Amniotic epithelial cell (primary cell): ENCODE data around the gene ABCD1.
A peak's percentile ranks its signal among the peaks of the same experiment; 100 is the strongest.
"Not testable (repeated sequence)": the region's sequence is repeated elsewhere in the genome, so short reads cannot be mapped to it uniquely, and the experiment has no call there.

Source experiments
- DNase-seq: peaks from one replicate; pipeline ENCODE4 v3.0.0-alpha.2; 2010; ENCODE audit warnings: low read depth

Gene ABCD1

GRCh38 chrX:153734871-153735270 is 10.2 kb downstream of the ABCD1 start:
- DNase-seq, result no peak

GRCh38 chrX:153735274-153735673 is 10.6 kb downstream of the ABCD1 start:
- DNase-seq, result no peak

DNA sequence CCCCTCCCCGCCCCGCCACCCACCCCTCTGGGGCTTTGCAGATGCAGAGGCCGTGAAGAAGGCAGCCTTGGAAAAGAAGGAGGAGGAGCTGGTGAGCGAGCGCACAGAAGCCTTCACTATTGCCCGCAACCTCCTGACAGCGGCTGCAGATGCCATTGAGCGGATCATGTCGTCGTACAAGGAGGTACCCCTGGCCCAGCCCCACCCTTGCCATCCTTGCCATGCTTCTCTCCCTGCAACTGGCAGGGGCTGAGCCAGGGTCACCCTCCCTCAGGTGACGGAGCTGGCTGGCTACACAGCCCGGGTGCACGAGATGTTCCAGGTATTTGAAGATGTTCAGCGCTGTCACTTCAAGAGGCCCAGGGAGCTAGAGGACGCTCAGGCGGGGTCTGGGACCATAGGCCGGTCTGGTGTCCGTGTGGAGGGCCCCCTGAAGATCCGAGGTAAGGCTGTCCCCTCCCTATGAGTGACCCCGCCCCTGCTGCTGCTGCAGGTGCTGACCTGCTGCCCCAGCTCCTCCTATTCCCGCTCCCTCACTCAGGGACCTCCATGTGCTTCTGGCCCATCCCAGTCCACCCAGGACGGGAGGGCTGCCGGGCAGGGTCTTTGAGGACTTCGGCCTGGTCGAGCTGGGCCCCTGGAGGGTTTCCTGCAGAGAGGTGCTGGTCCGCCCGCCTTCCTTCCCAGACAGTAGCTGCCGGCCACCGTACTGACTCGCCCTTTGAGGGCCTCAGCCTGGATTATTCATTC is 11.6 kb downstream of the ABCD1 start:
- no peak for DNase-seq

GRCh38 chrX:153736871-153737441 is 12.3 kb downstream of the ABCD1 start:
- no peak for DNase-seq

GRCh38 chrX:153738056-153738605 is 13.5 kb downstream of the ABCD1 start:
- no peak for DNase-seq

GRCh38 chrX:153739754-153740486 is 15.3 kb downstream of the ABCD1 start:
- no peak for DNase-seq

- DNase-seq, result no peak
Measured at GRCh38 chrX:153740631-153741222, 16.1 kb downstream of the ABCD1 start.

- DNase-seq, result no peak
Measured at GRCh38 chrX:153741446-153741845, 16.8 kb downstream of the ABCD1 start.

GRCh38 chrX:153742111-153742510 is 17.5 kb downstream of the ABCD1 start:
- not testable (repeated sequence) for DNase-seq

GRCh38 chrX:153742796-153743467 is 18.3 kb downstream of the ABCD1 start:
- DNase-seq, result not testable (repeated sequence)

DNA sequence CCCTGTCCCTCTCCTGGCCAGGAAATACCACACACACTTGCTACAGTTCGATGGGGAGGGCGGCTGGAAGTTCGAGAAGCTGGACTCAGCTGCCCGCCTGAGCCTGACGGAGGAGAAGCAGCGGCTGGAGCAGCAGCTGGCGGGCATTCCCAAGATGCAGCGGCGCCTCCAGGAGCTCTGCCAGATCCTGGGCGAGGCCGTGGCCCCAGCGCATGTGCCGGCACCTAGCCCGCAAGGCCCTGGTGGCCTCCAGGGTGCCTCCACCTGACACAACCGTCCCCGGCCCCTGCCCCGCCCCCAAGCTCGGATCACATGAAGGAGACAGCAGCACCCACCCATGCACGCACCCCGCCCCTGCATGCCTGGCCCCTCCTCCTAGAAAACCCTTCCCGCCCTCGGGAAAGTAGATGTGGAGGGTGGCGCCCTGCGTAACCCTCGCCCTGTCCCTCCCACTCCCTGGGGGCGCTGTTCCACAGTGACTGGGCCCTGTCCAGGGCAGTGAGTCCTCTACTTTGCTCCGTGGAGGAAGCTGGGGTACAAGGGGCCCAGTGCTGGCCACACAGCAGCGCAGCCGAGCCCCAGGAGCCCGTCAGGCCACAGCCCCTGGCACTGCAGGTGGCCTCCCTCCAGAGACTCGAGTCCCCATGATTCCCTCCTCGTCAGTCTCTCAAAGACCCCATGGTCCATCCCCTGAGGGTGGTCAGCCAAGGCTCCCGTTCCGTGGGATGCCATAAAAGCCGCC is 19.0 kb downstream of the ABCD1 start:
- DNase-seq, result peak; percentile 54

DNA sequence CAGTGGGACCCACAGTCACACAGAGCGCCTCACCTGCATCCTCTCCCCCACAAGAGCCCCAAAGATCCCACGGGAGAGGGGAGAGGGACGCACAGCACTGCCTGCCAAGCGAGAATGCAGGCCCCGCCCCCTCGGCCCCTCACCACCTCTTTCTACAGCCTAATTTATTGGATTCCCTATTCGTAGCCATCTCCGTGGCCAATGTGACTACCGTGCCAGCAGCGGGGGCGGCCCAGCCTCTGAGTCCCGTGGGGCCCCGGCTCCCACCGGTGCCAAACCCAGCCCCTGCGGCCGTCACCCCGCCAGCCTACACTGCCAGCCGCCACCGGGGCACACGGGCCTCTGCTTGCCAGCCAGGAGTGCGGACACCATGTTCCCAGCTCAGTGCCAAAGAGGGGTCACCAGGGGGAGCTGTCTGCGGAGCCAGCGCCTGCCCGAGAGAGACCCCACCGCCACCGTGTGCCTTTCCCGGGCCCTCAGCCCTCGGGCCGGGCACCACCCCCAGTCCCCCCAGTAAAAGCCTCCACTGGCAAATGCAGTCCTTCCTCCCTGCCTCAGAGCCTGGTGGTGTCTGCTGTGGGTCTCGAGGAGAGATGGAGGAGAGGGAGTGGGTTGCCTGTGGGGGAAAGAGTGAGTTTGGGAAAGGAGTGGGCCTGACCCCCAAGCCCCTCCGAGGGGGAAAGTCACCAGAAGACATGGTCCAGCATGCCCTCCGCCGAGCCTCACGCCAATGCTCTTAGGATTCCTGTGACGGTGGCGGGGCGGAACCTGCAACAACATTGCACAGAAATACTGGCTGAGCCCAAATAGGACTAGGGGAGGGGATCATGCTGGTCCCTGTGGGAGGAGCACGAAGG is 19.8 kb downstream of the ABCD1 start:
- peak; percentile 5 for DNase-seq

DNA sequence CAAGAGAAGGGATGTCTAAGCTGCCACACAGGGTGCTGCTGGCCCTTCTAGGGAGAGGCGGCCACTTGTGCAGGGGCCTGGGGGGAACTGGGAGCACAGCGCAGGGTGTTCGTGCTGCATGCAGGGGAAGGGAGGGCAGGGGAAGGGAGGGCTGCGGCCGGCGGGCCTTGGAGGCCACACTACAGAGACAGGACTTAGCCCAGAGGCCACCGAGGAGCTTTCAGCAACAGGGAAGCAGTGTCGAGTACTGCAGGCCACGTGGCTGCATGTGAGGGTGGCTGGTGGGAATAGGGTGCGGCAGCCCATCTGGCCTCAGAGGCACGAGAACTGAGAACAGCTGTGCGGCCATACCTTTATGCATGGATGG is 20.4 kb downstream of the ABCD1 start:
- DNase-seq, result not testable (repeated sequence)

DNA sequence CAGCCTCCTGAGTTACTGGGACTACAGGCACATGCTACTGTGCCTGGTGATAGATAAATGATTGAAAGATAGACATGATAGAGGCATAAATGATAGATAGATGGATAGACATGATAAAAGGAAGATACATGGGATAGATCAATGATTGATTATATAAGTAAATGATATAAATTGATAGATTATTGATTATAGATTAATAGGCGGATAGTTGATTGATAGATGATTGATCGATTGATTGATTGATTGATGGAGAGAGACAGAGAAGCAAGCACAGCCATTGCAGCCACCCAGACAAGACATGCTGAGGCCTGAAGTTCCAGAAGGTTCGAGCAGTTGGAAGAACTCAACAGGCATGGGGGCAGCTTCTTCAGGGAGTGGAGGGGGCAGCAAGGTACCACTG is 21.7 kb downstream of the ABCD1 start:
- no peak for DNase-seq

GRCh38 chrX:153746991-153747390 is 22.3 kb downstream of the ABCD1 start:
- DNase-seq, result not testable (repeated sequence)

DNA sequence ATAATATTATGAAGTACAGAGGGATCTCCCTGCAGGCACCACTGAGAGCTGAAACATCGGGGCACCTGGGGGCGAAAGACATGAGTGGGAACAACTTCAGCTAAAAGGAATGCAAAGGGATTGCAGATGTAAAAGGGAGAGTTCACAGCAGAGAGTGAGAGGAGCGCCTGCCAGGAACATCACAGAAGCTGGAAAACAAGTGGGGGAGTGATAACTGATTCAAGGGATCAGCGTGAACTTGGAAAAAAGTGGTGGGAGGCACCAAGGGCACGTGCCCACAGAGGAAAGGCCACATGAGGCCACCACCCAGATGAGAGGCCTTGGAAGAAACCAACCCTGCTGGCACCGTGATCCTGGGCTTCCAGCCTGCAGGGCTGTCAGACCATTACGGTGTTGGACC is 24.4 kb downstream of the ABCD1 start:
- DNase-seq, result not testable (repeated sequence)

- DNase-seq, result no peak
Measured at GRCh38 chrX:153750127-153750774, 25.6 kb downstream of the ABCD1 start.

GRCh38 chrX:153755136-153755535 is 30.5 kb downstream of the ABCD1 start:
- no peak for DNase-seq

- no peak for DNase-seq
Measured at GRCh38 chrX:153761863-153762262, 37.2 kb downstream of the ABCD1 start.
